ENCODE results near the gene TMEM163. TPM values are rescaled to one million over a fixed set of nuclear protein-coding genes. Genes with fewer than 3 reads are reported as not detected.

Gene TMEM163
- total and polyA plus RNA-seq, 3 donors from 2014 or later: 24.0 to 44.3 (median 37.3) TPM

DNA sequence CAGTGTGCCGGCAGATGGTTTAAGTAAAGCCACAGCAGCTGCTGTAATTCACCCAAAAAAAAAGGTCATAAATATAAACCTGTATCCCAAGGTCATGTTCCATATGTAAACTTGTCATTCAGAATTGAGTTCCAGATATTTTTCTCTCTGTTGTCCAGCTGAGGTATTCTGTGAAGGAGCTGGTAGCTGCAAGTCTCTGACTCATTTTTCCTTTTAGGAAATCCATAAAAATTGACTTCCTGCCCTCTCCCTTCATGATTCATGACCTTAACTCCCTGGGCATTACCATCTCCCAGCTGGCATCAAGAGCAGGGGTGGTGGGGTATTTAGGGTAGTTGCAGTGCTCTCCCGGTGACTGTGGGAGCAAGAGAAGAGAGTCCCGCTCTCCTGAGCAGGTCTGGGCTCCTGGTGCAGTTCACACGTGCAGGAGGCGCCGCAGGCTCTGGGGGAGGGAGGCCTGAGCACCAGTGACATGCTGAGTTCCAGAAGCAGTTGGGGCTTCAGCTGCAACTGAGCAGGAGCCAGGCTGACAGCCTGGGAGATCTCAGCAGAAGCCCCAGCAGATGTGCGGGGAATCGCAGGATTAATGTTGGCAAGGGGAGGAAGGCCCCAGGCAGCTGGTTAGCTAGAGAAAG lies 272.3 kb downstream of the TMEM163 start:
- Histone ChIP-seq H3K27me3 (no peaks in the 10 kb centered on the region), H3K9me3 (no peaks in the 10 kb centered on the region), H3K36me3 (ENCODE audit: low read depth, missing control alignments) (no peaks in the 10 kb centered on the region), H3K27ac (no peak overlapping the region), H3K4me1 (no peaks in the 10 kb centered on the region), H3K4me3 (no peak overlapping the region)
- no peak for DNase-seq
- intact Hi-C loops (cut with DNase I; ENCODE audit: low total_unique reads): no loop called here
- TF ChIP-seq POLR2A (IDR thresholded peaks at IDR 0.05): no peak
- TF ChIP-seq, protein P1, sequence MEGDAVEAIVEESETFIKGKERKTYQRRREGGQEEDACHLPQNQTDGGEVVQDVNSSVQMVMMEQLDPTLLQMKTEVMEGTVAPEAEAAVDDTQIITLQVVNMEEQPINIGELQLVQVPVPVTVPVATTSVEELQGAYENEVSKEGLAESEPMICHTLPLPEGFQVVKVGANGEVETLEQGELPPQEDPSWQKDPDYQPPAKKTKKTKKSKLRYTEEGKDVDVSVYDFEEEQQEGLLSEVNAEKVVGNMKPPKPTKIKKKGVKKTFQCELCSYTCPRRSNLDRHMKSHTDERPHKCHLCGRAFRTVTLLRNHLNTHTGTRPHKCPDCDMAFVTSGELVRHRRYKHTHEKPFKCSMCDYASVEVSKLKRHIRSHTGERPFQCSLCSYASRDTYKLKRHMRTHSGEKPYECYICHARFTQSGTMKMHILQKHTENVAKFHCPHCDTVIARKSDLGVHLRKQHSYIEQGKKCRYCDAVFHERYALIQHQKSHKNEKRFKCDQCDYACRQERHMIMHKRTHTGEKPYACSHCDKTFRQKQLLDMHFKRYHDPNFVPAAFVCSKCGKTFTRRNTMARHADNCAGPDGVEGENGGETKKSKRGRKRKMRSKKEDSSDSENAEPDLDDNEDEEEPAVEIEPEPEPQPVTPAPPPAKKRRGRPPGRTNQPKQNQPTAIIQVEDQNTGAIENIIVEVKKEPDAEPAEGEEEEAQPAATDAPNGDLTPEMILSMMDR (IDR thresholded peaks at IDR 0.05): no peak
- 82 to 96% methylated on average over 8 of the region's 8 CpGs for WGBS, 2 donors

DNA sequence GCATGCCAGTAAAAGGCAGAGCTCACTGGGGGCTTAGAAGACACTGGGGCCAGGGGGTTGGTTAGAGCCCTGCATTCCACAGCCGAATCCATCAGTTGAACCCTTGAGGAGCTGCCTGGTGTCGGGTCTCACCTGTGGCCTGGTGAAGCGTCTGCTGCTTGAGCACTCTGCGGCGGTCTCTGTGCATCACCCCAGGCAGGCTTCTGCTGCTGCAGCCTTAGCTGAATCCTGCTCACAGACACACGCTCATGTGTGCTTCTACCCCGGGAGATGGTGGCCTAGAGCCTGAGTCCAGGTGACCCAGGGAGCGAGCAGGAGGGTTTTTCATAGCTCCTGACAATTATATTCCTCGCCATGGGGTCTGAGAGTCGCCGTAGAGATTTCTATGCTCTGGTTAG lies 272.8 kb downstream of the TMEM163 start:
- H3K9me3 ChIP-seq: no peaks in the 10 kb centered on the region
- TF ChIP-seq, protein P1 (IDR thresholded peaks at IDR 0.05): no peak
- TF ChIP-seq POLR2A (IDR thresholded peaks at IDR 0.05): no peak
- WGBS, 2 donors: 91 to 96% methylated on average over 6 to 11 of the region's 11 CpGs
- no peak overlapping the region for H3K27ac ChIP-seq
- H3K4me1 ChIP-seq: no peaks in the 10 kb centered on the region
- H3K36me3 ChIP-seq (ENCODE audit: low read depth, missing control alignments): no peaks in the 10 kb centered on the region
- DNase-seq: no peak
- H3K4me3 ChIP-seq: no peak overlapping the region
- intact Hi-C loops (cut with DNase I; ENCODE audit: low total_unique reads): no loop called here
- H3K27me3 ChIP-seq: no peaks in the 10 kb centered on the region

DNA sequence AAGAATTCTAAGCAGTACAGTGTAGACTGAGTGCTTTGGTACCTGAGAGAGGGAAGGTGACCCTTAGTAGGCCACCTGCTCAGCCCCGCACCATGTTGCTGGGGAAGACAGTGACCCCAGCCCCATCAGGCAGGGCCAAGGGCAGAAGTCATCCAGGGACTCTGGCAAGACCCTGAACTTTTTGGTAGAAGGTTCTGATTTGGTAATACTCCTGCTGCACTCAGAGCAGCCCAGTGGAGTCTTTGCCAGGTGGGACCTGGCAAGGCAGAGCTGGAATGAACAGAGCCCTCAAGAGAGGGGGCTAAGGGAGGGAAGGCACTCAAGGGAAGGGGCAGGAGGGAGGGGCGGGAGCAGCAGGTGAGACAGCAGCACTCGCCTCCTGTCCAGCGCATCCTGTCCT lies 273.7 kb downstream of the TMEM163 start:
- H3K36me3 ChIP-seq (ENCODE audit: low read depth, missing control alignments): no peaks in the 10 kb centered on the region
- 90 to 95% methylated on average over 4 of the region's 4 CpGs for WGBS, 2 donors
- no peak for DNase-seq

DNA sequence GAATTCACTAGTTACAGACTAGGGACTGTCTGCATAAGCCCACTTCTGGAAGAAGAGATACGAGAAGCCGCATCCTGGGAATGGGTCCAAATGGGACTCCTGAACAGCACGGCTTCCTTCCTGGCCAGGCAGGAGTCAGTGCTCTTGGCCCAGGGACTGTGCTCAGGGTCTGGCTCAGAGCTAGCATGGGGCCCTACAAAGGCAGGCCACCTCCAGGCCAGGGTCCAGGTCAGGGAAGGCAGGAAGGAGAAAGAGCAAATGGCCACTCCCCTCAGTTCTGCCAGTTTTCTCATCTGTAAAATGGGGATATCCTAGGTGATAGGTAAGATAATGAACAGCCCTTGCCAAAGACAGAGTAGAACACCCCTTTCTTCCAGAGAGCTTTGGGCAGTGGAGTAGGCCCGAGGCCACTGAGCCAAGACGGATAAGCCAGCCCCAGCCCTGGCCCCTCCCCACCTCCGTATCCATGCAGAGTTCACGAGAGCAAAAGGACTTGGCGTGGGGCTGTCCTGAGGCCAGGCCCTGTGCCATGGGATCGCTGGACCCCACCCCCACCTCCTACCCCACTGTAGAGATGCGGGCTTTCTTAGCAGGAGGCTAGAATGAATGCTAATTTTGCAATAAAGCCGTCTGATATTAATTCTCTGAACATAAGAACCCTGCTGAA lies 274.9 kb downstream of the TMEM163 start:
- Histone ChIP-seq H3K4me3 (no peak overlapping the region), H3K27me3 (no peaks in the 10 kb centered on the region), H3K4me1 (no peaks in the 10 kb centered on the region), H3K36me3 (ENCODE audit: low read depth, missing control alignments) (no peaks in the 10 kb centered on the region), H3K27ac (no peak overlapping the region), H3K9me3 (no peaks in the 10 kb centered on the region)
- no peak for DNase-seq
- WGBS, 2 donors: 67 to 76% methylated on average over 9 to 11 of the region's 11 CpGs
- intact Hi-C loops (cut with DNase I; ENCODE audit: low total_unique reads): no loop called here
- TF ChIP-seq, protein P1 (IDR thresholded peaks at IDR 0.05): no peak
- no peak for TF ChIP-seq POLR2A (IDR thresholded peaks at IDR 0.05)

More for the DNA sequence above, 273.7 kb downstream of the TMEM163 start:
- TF ChIP-seq POLR2A (IDR thresholded peaks at IDR 0.05): no peak
- TF ChIP-seq, protein P1 (IDR thresholded peaks at IDR 0.05): no peak
- Histone ChIP-seq H3K27ac (no peak overlapping the region), H3K27me3 (no peaks in the 10 kb centered on the region), H3K4me3 (no peak overlapping the region), H3K9me3 (no peaks in the 10 kb centered on the region), H3K4me1 (no peaks in the 10 kb centered on the region)
- intact Hi-C loops (cut with DNase I; ENCODE audit: low total_unique reads): no loop called here
